HepG2 (cell line): ENCODE measurements around the gene UCMA.

Experiments used
- HNRNPUL1 ChIP-seq: fragments of 200-400 bp; formaldehyde crosslinking; IDR thresholded peaks from 2 replicates; pipeline ENCODE4 v1.6.1; 2017; ENCODE audit warnings: low read depth, mild to moderate bottlenecking, low read length, moderate library complexity
- NCOA5 ChIP-seq: sonication (generic); formaldehyde crosslinking; IDR thresholded peaks from 2 replicates; pipeline ENCODE4 v1.4.0; 2020; ENCODE audit warnings: missing genetic modification reagents
- PHF8 ChIP-seq: sonication (generic); formaldehyde crosslinking; IDR thresholded peaks from 2 replicates; pipeline ENCODE4 v1.5.0; 2020; ENCODE audit warnings: missing genetic modification reagents
- POLR2A ChIP-seq, 2 experiments: IDR thresholded peaks; 2 replicates each; pipeline ENCODE4 v1.6.1; 2011; ENCODE audit warnings: low read depth in 2 of 2, low read length in 2 of 2, mild to moderate bottlenecking in 1 of 2, moderate library complexity in 1 of 2; ENCODE audit not compliant: insufficient read depth in 1 of 2
- POLR2AphosphoS5 ChIP-seq: IDR thresholded peaks from 2 replicates; pipeline ENCODE4 v1.6.1; 2012; ENCODE audit warnings: low read depth, low read length
- ZFP36L2 ChIP-seq: sonication (generic); formaldehyde crosslinking; IDR thresholded peaks from 2 replicates; pipeline ENCODE4 v1.4.0; 2020; ENCODE audit warnings: missing genetic modification reagents
- ZNF12 ChIP-seq: sonication (generic); formaldehyde crosslinking; IDR thresholded peaks from 2 replicates; pipeline ENCODE4 v1.5.0; 2020; ENCODE audit warnings: missing genetic modification reagents

DNA sequence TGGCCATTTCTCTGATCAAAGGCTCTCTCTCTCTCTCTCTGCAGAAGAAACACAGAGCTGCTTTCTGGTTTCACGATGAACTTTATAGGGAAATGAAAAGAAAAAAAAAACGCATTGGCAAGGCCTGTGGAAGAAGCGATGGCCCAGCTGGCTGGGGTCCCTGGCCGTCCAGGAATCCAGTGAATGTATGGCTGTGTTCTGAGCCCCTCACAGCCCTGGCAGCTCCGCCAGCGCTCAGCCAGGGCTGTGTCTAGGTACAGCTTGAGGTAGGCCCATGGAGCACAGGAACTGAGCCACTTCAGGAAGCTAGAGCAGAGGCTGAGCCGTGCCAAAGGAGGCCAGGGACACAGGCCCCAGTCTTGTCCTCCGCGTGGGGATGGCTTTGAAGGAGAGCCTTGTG lies 13.1 kb upstream of the UCMA start:
- no peak for TF ChIP-seq POLR2A (IDR thresholded peaks at IDR 0.05; ENCODE audit: insufficient read depth in 1 of 2, low read depth in 2 of 2, low read length in 2 of 2)
- no peak for TF ChIP-seq NCOA5 (CRISPR knock-in tag)
- TF ChIP-seq HNRNPUL1, result no peak
- TF ChIP-seq ZFP36L2 (CRISPR knock-in tag), result no peak
- no peak for TF ChIP-seq POLR2AphosphoS5
- TF ChIP-seq PHF8 (CRISPR knock-in tag), result no peak
- TF ChIP-seq ZNF12, result no peak
